Measurements from ENCODE around the gene PIGU. TPM values are rescaled to one million over a fixed set of nuclear protein-coding genes. Genes with fewer than 3 reads are reported as not detected.
"Not testable (repeated sequence)": the region's sequence is repeated elsewhere in the genome, so short reads cannot be mapped to it uniquely, and the experiment has no call there.

Gene PIGU, protein sequence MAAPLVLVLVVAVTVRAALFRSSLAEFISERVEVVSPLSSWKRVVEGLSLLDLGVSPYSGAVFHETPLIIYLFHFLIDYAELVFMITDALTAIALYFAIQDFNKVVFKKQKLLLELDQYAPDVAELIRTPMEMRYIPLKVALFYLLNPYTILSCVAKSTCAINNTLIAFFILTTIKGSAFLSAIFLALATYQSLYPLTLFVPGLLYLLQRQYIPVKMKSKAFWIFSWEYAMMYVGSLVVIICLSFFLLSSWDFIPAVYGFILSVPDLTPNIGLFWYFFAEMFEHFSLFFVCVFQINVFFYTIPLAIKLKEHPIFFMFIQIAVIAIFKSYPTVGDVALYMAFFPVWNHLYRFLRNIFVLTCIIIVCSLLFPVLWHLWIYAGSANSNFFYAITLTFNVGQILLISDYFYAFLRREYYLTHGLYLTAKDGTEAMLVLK
- total RNA-seq, result 11.7 TPM
- long read RNA-seq, transcript PIGU-201 (12 exons, 1,632 nt), result major isoform, 15 of 23 reads
- long read RNA-seq, partial matches to known transcripts, result 3 of 23 reads
- long read RNA-seq, other reads (novel, unspliced or antisense), result 5 of 23 reads

DNA sequence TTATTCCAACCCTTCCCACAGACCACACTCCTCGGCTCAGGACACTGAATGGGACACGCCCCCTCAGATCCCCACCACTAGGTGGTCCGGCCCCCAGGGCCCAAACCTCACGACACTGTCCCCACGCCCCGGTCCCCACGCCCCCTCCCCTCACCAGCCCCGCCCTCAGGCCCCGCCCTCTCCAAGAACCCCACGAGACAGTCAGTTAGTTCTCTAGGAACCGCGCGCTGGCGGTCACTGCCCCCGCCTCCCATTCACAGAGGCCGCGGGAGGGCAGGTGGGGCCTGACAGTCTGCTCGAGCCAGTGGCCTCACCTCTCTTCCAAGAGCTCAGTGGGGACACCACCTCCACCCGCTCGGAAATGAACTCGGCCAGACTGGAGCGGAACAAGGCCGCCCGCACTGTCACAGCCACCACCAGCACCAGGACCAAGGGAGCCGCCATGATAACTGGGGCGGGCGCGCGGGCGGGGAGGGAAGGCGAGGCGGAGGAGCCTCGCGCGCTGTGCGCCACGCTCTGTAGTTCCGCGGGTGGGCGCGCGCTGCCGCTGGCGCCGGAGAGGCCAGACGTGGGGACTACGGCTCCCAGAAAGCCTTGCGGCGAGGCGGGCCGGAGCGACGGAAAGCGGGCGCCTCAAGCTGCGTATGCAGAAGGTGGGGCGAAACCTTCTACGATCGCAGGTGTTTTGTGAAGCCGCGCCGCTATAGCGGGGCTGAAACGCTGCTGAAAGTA, at the start of gene PIGU:
Gene PIGU, minus strand, starts transcription at position 451 of the 732 bp plus-strand sequence. Its CDS starts 7 bp downstream, at position 444.
- DNase-seq (ENCODE audit: low spot score), result peak; percentile 99

DNA sequence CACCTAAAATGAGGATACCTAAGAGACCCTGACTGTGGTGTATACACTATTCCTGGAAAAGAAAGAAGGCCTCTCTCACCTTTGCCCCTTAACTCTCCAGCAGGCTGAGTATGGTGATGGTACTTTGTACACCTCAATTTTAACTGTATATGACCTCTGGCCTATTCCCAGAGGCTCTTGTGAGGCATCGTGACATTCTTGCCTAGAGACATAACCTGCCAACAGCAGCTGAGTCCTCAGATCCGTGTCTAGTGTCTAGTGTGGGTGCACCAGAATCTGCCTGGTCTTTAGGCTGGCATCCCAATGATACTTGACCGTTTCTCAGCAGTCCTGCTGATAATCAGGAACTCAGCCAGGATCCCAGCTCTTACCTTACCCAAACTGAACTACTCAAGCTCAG, 47.3 kb upstream of the PIGU start:
- DNase-seq (ENCODE audit: low spot score), result no peak

DNA sequence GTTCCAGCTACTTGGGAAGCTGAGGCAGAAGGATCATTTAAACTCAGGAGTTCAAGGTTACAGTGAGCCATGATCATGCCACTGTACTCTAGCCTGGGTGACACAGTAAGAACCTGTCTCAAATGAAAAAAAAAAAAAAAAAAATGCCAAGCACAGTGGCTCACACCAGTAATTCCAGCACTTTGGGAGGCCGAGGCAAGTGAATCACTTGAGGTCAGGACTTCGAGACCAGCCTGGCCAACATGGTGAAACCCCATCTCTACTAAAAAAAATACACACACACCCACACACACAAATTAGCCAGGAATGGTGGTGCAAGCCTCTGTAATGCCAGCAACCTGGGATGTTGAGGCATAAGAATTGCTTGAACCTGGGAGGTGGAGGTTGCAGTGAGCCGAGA, 45.7 kb upstream of the PIGU start:
- DNase-seq (ENCODE audit: low spot score), result not testable (repeated sequence)

DNA sequence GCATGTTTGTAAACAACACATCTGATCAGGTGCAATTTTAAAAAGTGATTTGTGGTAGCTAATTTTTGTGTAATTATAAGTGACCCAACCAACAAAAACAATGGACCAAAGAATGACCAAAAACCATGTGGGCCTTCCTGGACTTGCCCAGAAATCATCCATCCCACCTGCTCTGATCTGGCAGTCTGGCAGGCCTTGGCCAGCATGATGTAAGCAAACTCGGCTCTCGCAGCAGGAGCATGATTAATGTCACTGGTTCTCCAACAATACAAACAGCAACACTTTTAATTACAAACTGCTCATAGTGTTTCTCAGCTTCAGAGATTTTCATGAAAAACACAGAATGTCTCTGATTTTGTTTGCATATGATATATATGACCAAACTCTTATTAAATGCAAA, 43.4 kb upstream of the PIGU start:
- no peak for DNase-seq (ENCODE audit: low spot score)

DNA sequence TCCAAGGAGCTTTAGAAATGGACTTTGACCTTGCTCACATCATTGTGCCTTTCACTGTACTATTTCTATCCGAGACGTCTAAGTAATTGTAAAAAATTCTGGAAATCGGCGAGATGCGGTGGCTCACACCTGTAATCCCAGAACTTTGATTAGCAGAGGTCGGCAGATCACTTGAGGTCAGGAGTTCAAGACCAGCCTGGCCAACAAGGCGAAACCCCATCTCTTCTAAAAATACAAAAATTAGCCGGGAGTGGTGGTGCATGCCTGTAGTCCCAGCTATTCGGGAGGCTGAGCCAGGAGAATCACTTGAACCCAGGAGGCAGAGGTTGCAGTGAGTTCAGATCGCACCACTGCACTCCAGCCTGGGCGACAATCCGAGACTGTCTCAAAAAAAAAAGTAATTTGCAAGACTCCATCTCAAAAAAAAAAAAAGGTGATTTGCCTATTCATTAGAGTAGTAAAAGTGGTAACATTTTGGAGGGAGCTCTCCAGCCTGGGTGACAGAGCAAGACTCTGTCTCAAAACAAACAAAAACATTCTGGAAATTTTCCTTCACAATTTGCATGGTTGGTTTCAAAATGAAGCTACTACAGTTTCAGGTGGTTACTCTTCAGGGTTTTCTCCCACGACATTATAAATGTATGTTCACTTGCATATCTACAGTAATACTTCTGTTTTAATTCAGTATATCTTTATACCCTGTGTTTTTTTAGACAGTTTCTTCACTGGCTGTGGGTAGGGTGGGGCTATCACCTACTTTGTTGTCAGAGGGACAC, 42.5 kb upstream of the PIGU start:
- DNase-seq (ENCODE audit: low spot score), result not testable (repeated sequence)

DNA sequence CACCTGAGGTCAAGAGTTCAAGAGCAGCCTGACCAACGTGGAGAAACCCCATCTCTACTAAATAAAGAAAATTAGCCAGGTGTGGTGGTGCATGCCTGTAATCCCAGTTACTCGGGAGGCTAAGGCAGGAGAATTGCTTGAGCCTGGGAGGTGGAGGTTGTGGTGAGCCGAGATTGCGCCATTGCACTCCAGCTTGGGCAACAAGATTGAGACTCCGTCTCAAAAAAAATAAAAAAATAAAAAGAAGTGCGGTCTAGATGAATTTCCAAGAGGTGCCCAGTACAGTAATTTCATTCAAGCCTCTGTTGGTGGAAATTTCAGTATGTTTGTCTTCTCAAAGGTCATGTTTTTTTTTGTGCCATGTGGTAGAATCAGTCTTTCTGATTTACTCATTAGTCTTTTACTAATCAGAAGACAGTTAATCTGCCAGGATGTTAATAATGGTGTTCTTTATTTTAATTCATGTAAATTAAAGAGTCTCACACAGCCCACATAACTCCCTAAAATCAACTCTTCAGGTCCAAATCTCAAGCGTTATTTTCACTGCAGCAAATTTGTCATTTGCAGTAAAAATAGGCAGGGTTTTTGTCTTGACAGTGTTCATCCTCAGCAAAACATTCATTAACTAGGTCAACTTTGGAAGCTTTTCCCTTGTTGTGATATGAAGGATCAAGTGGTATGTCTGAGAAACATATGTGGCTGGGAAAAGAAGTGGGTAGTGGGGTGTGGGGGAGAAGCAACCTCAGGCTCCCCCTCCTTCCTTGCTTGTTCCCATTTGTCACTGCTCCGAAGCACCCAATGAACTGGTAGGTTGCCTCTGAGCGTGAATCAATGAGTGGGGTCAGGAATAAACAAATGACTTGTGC, 40.6 kb upstream of the PIGU start:
- DNase-seq (ENCODE audit: low spot score), result no peak

DNA sequence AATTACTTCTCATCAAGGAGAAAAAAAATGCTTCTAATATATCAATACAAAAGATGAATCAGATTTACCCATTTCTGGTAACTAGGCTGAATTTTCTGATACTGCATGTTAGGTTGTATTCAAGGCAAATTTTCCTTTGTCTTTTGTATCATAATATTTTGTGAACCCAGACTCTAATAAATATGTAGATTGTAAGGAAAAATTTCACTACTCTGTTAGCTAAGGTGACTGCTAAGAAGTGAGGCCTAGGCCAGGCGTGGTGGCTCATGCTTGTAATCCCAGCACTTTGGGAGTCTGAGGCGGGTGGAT, 40.0 kb upstream of the PIGU start:
- DNase-seq (ENCODE audit: low spot score), result no peak

DNA sequence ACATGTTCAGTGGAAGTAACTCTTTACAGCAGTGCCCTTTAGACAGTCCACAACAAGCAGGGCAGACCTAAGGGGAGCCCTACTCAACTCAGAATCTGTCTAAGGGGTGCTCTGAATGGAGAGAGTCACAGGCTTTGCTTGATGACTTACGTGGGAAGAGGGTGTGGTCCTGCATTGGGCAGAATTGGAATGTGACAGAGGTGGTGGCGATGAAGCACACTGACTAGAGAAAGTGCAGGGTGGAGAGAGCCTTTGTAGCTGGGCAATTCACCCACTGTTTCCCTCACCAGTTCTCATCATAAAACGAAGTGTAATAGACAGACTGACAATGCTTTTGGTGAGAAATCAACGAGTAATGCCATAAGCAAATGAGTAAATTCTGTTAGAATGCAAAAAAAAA, 38.5 kb upstream of the PIGU start:
- no peak for DNase-seq (ENCODE audit: low spot score)

DNA sequence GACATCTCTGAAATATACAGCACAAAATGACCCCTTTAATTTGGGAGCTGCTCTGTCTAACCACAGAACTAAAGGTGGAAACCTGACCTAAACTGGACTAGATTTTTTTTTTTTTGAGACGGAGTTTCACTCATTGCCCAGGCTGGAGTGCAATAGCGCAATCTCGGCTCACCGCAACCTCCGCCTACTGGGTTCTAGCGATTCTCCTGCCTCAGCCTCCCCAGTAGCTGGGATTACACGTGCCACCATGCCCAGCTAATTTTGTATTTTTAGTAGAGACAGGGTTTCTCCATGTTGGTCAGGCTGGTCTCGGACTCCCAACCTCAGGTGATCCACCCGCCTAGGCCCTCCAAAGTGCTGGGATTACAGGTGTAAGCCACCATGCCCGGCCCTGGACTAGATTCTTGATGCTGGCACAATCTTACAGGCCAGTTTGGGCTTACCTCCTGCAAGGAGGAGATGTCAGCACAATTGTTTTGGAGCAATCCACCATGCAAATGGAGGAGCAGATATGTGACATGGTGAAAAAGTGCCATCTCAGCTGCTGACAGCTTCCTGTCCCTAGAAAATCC, 37.1 kb upstream of the PIGU start:
- DNase-seq (ENCODE audit: low spot score), result not testable (repeated sequence)

DNA sequence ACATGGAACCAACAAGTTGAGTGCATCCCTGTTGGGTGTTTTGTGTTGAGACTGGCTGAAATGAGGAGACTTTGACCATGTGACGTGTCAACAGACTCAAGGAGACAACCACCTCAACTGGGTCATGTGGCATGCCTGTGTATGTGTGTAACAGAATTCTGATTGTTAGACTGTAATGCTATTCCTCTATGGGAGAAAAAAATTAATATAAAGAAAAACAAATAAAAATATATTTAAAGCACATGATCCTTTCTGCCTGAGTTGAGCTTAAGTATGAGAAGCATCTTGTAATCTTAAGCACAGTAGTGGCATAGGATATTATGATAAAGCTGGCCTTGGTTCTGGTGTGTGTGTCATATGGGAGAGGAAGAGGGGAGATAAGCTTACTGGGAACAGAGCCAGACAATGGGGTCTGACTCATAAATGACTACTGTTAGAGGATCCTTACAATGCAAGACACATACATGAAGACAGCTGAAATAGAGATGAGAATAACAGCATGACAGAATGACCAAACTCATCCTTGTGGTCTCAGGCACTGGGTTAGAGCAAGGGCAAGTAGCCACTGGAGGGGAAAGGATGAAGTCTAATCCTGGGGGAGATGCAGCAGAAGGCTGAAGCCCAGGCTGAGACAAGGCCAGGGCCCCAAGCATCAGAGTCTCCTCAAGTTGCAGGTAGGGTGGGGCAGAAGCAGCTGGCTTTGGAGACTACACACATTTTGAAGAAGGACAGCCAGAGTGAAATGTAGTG, 36.5 kb upstream of the PIGU start:
- no peak for DNase-seq (ENCODE audit: low spot score)

DNA sequence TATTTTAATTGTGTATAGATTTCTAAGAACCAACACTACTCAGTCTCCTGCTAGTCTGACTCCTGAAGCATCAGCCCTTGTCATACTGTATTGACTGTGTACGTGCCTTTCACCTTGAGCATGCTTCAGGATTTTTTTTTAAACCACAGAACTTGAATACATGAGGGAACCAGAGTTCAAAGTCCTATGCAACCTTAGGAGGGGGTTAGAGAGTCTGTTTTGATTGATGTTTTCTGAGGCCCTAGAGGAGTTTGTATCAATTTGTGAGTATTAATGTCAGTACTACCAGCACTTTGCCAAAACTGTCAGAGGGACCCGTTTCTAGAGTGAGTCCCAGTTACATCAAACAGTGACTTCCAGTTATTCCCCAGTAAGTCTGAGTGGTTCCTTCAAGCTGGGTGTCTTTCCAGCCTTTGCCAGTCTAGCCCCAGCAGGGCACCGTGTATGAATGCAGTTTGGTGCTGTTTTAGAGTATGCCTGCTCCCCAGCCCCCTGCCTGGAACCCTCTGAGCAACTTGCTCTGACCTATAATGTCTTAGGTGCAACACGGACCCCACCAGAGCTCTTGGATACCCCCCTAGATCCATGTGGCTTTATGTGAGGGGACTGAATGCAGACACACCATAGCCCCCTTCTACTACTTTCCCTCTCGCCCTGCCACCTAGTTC, 35.8 kb upstream of the PIGU start:
- DNase-seq (ENCODE audit: low spot score), result no peak

DNA sequence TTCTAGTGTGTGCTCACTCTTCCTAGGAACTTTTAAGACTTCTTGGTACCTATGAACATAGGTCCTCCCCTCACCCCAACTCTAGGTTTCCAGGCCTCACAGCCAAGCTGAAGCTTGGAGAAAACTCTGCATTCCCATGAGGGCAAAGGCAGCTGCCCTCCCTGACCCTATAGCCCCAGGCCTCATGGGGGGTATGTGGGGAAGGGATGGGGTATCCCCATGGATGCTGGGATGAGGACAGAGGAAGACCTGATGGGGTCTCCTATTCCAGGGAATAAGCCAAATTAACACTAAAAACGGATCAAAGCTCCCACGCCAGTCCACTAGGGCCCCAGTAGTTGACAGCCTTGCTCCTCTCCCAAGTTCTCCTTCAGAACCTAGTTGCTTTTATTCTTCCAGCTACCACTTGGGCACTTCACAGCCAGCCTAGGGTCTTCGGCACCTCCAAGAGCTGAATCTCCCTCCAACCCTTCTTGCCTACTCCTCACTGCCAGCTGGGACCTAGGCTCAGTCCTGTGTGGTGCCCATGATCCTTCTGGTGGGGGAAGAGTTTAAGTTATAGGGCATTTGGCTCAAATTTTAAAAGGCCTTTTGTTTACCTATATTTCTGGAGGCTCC, 35.0 kb upstream of the PIGU start:
- no peak for DNase-seq (ENCODE audit: low spot score)

DNA sequence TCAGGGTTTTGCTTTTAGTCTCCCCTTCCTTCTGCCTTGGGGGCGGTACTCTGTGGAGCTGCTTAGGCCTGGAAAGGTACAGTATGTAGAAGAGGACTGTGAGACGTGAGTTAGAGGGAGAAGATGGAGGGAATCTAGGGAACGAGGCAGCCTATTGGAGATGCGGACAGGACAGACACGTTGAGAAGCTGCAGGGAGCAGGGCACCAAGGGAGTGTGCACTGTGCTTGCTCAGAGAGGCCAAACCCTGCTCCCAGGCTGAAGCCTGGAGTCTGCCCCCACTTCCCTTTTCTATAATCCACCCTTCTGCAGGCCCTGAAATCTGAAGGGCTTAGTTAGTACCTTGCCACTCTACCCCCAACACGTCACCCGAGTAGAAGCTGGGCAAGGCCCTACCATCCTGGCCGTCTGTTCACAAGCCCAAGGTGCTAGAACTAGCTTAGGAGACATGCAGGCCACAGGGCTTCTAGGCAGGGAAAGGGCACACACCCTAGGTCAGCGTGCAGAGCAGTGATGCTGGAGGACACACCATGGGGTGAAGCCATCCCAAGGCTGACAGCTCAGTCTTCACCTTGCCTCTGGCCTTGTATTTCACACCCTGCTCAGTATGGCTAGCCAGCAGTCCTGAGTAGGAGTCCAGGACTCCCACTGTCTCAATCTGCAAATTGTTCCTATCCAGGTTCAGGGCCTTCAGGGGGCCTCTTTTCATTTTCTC, 34.1 kb upstream of the PIGU start:
- no peak for DNase-seq (ENCODE audit: low spot score)

DNA sequence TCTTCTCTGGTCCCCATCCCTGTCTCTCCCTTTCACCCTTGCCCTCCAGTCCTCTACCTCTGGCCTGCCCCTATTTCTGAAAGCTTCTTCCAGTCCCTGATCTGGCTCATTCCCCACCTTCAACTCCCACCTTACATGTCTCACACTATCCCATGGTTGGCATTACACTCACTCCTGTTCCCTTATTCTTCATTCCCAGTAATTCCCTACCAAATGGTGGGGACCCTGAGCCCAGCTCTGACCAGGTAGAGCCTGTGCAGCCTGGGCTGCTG, 33.6 kb upstream of the PIGU start:
- no peak for DNase-seq (ENCODE audit: low spot score)

DNA sequence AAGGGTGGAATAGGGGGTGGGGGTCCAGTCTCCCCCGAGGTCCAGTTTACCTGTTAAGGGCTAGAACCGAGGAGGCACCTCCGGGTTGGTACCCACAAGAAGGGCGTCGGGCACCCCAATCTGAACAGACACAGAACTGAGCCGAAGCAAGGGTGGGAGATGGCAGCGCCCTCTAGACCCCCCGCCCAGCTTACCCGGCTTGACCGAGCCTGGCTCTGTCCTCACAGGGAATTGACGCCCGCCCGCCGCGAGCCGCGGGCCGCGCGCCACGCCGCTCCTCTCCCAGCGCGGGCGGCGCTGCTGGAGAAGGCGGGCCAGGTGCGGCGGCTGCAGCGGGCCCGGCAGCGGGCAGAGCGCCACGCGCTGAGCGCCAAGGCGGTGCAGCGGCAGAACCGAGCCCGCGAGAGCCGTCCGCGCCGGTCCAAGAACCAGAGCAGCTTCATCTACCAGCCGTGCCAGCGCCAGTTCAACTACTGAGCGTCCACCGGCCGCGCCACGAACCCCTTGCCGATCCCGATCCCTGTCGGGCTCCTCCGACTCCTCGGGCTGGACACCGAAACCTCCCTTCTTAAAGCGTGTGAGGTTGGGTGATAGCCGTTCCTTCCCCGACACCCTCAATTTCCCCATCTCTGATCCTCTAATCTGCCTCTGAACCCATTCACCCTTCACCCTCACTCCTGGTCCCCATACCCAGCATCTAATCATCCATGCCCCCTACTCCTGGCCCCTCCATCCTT, 33.1 kb upstream of the PIGU start:
- DNase-seq (ENCODE audit: low spot score), result no peak

DNA sequence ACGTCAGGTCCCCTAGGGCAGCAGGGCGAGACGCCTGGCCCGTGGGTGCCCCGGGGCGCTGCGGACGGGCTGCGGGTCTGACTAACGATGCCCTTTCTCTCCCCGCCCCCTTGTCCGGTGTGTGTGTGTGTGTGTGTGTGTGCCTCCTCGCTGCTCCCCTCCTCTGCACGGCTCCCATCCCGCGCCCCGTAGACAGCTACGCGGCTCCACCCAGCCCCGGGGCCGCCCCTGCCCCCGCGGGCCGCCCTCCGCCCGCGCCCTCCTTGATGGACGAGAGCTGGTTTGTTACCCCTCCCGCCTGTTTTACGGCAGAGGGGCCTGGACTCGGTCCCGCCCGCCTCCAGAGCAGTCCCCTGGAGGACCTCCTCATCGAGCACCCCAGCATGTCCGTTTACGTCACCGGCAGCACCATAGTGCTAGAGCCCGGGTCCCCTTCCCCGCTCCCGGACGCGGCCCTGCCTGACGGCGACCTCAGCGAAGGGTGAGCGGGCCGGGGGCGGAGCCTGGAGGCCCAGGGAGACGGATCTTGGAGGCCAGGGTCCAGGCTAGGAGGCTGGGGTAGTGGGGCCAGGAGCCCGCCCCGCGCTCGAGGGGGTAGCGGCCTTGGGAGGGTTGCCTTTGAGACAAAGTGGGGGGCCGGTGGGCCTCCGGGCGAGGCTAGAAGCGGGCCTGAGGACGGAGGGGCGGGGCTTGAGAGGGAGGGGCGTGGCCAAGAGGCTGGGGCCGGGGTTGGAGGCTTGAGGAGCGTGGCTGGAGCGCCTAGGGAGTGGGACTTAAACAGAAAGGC, 32.3 kb upstream of the PIGU start:
- DNase-seq (ENCODE audit: low spot score), result peak; percentile 95

DNA sequence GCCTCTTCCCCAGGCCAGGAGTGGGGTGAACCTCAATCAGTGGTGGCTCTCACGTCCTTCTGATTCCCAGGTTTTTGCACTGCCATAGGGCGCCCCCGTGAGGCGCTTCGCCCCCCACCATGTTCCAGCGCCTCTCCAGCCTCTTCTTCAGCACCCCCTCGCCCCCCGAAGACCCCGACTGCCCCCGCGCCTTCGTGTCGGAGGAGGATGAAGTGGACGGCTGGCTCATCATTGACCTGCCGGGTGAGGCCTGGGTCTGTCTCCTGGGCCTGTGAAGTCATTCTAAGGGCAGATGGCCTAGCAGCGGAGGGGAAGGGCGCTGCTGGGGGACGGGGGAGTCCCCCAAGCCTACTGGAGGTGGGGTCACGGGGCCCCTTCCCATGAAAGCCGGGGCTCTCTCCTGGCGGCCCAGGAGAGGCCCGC, 31.7 kb upstream of the PIGU start:
- no peak for DNase-seq (ENCODE audit: low spot score)
